GM21723 (cell line): ENCODE data around the gene PRAMEF9.
"Not testable (repeated sequence)": the region's sequence is repeated elsewhere in the genome, so short reads cannot be mapped to it uniquely, and the experiment has no call there.

ENCODE experiments used
- ATAC-seq: cut with Tn5 transposase; IDR thresholded peaks from one replicate; pipeline ENCODE4 v1.9.1; 2021; ENCODE audit warnings: mild to moderate bottlenecking, moderate library complexity; ENCODE audit not compliant: unreplicated experiment

The PRAMEF9 gene

GRCh38 chr1:13171548-13171947, at the start of gene PRAMEF9:
PRAMEF9 (plus strand) TSS chr1:13171848; CDS start chr1:13175281, 3,433 bp downstream.
- ATAC-seq, result not testable (repeated sequence)

- ATAC-seq, result not testable (repeated sequence)
Measured at GRCh38 chr1:13155909-13156308, 15.7 kb upstream of the PRAMEF9 start, which contains the start of gene PRAMEF26. PRAMEF26 (minus strand) TSS chr1:13156009; CDS start chr1:13153095, 2,914 bp downstream.

- not testable (repeated sequence) for ATAC-seq
Measured at GRCh38 chr1:13165531-13165930, 6.1 kb upstream of the PRAMEF9 start, which contains the start of gene HNRNPCL4. HNRNPCL4 (minus strand) TSS chr1:13165631; CDS start chr1:13165467, 164 bp downstream.

GRCh38 chr1:13201309-13201708, 29.7 kb downstream of the PRAMEF9 start, which contains the start of gene PRAMEF13:
PRAMEF13 (minus strand) TSS chr1:13201409; CDS start chr1:13199589, 1,820 bp downstream.
- not testable (repeated sequence) for ATAC-seq

- ATAC-seq, result not testable (repeated sequence)
Measured at GRCh38 chr1:13208712-13209111, 37.1 kb downstream of the PRAMEF9 start.

GRCh38 chr1:13216619-13217018, 45.0 kb downstream of the PRAMEF9 start:
- not testable (repeated sequence) for ATAC-seq

- ATAC-seq, result not testable (repeated sequence)
Measured at GRCh38 chr1:13219203-13219602, 47.6 kb downstream of the PRAMEF9 start.

- ATAC-seq, result not testable (repeated sequence)
Measured at GRCh38 chr1:13222788-13223187, 51.1 kb downstream of the PRAMEF9 start.

- no peak for ATAC-seq
Measured at GRCh38 chr1:13224480-13225060, 52.9 kb downstream of the PRAMEF9 start.

GRCh38 chr1:13225675-13226204, 54.1 kb downstream of the PRAMEF9 start, which contains the start of gene PRAMEF18:
PRAMEF18 (minus strand) TSS chr1:13226154; CDS start chr1:13226106, 48 bp downstream.
- ATAC-seq, result not testable (repeated sequence)

GRCh38 chr1:13227271-13228055, 55.8 kb downstream of the PRAMEF9 start:
- ATAC-seq, result not testable (repeated sequence)

- ATAC-seq, result no peak
Measured at GRCh38 chr1:13228343-13228781, 56.7 kb downstream of the PRAMEF9 start.
